ENCODE data around the gene NUDT15. TPM values are rescaled to one million over a fixed set of nuclear protein-coding genes. Genes with fewer than 3 reads are reported as not detected.

NUDT15 gene
- total RNA-seq, 3 donors from 2014 or later, result 18.3 to 22.0 (median 21.9) TPM

Other genes starting within 250 kb of the NUDT15 start
- gene SUCLA2, start 36.5 kb upstream of the NUDT15 start, total RNA-seq, result 10 to 100 TPM; 36.0 to 37.4 (median 36.5) TPM
- 10 to 100 TPM; 47.6 to 50.5 (median 47.7) TPM for gene MED4, start 57.4 kb downstream of the NUDT15 start, total RNA-seq
- gene ITM2B, start 195.5 kb downstream of the NUDT15 start, total RNA-seq, result 10 to 100 TPM; 48.8 to 63.5 (median 49.3) TPM